Chondrocyte (in vitro differentiated cells): ENCODE data around the gene FBRSL1. TPM values are rescaled to one million over a fixed set of nuclear protein-coding genes. Genes with fewer than 3 reads are reported as not detected.

Experiments used
- DNase-seq: peaks from one replicate; pipeline ENCODE4 v3.0.0; 2021; ENCODE audit warnings: mixed read lengths, low spot score
- H3K27ac Mint-ChIP-seq: one replicate; pipeline ENCODE4 v1.8.0; 2021; ENCODE audit warnings: mild to moderate bottlenecking, moderate library complexity, mixed read lengths; ENCODE audit not compliant: unreplicated experiment
- H3K27me3 Mint-ChIP-seq: 2 replicates; pipeline ENCODE4 v1.8.0; 2021; ENCODE audit warnings: low read depth, mixed read lengths
- H3K36me3 Mint-ChIP-seq: 2 replicates; pipeline ENCODE4 v1.8.0; 2021; ENCODE audit warnings: low read depth, mixed read lengths
- H3K4me1 Mint-ChIP-seq: 2 replicates; pipeline ENCODE4 v1.8.0; 2021; ENCODE audit warnings: low read depth, mild to moderate bottlenecking, mixed read lengths
- H3K4me3 Mint-ChIP-seq: one replicate; pipeline ENCODE4 v1.8.0; 2021; ENCODE audit warnings: mild to moderate bottlenecking, moderate library complexity, mixed read lengths; ENCODE audit not compliant: unreplicated experiment
- H3K9me3 Mint-ChIP-seq: 2 replicates; pipeline ENCODE4 v1.8.0; 2021; ENCODE audit warnings: low read depth, mixed read lengths
- CTCF ChIP-seq: fragments of 200-600 bp; sonication (generic); IDR thresholded peaks from 2 replicates; pipeline ENCODE4 v1.5.0; 2021; ENCODE audit warnings: antibody characterized with exemption, mild to moderate bottlenecking, moderate library complexity
- total RNA-seq: library from RNA; stranded (reverse); gene quantifications from 3 replicates; pipeline ENCODE4 v1.2.1, GENCODE V29; 2021

The FBRSL1 gene
- total RNA-seq, 1 donor from 2014 or later, result 41.1 TPM

GRCh38 chr12:132533584-132533958 lies 43.6 kb downstream of the FBRSL1 start:
- Mint-ChIP-seq H3K36me3 (peaks cover 3% of the 10 kb centered on the region), H3K27me3 (no peaks in the 10 kb centered on the region), H3K4me3 (no peak overlapping the region), H3K4me1 (no peaks in the 10 kb centered on the region), H3K9me3 (no peaks in the 10 kb centered on the region), H3K27ac (no peak overlapping the region)
- DNase-seq, result no peak
- no peak for TF ChIP-seq CTCF

GRCh38 chr12:132534076-132534475 lies 44.1 kb downstream of the FBRSL1 start:
- no peak for TF ChIP-seq CTCF
- H3K9me3 Mint-ChIP-seq, result no peaks in the 10 kb centered on the region

GRCh38 chr12:132535019-132535418 lies 45.1 kb downstream of the FBRSL1 start:
- no peak for DNase-seq
- Mint-ChIP-seq H3K4me3 (no peak overlapping the region), H3K27ac (no peak overlapping the region), H3K9me3 (no peaks in the 10 kb centered on the region), H3K27me3 (no peaks in the 10 kb centered on the region), H3K4me1 (no peaks in the 10 kb centered on the region), H3K36me3 (peaks cover 3% of the 10 kb centered on the region)
- no peak for TF ChIP-seq CTCF

More at GRCh38 chr12:132534076-132534475, 44.1 kb downstream of the FBRSL1 start:
- DNase-seq, result no peak
- no peak overlapping the region for H3K27ac Mint-ChIP-seq
- no peaks in the 10 kb centered on the region for H3K27me3 Mint-ChIP-seq
- no peak overlapping the region for H3K4me3 Mint-ChIP-seq
- peaks cover 3% of the 10 kb centered on the region for H3K36me3 Mint-ChIP-seq
- no peaks in the 10 kb centered on the region for H3K4me1 Mint-ChIP-seq

GRCh38 chr12:132536102-132536876 lies 46.3 kb downstream of the FBRSL1 start:
- Mint-ChIP-seq H3K4me1 (no peaks in the 10 kb centered on the region), H3K27me3 (no peaks in the 10 kb centered on the region), H3K4me3 (no peak overlapping the region), H3K9me3 (no peaks in the 10 kb centered on the region), H3K27ac (no peak overlapping the region), H3K36me3 (peaks cover 3% of the 10 kb centered on the region)
- TF ChIP-seq CTCF, result no peak
- DNase-seq, result no peak

GRCh38 chr12:132537049-132537448 lies 47.1 kb downstream of the FBRSL1 start:
- Mint-ChIP-seq H3K27me3 (no peaks in the 10 kb centered on the region), H3K4me1 (no peaks in the 10 kb centered on the region), H3K9me3 (no peaks in the 10 kb centered on the region), H3K4me3 (no peak overlapping the region), H3K36me3 (peaks cover 3% of the 10 kb centered on the region), H3K27ac (no peak overlapping the region)
- TF ChIP-seq CTCF, result no peak
- no peak for DNase-seq
